ENCODE measurements around the gene CC2D2B. TPM values are rescaled to one million over a fixed set of nuclear protein-coding genes. Genes with fewer than 3 reads are reported as not detected.
A peak's percentile ranks its signal among the peaks of the same experiment; 100 is the strongest.
"Not testable (repeated sequence)": the region's sequence is repeated elsewhere in the genome, so short reads cannot be mapped to it uniquely, and the experiment has no call there.

CC2D2B gene
- total RNA-seq, 1 donor from 2014 or later: 3.9 TPM

GRCh38 chr10:95889830-95890229, 17.9 kb upstream of the CC2D2B start:
- no peak for DNase-seq (ENCODE audit: low spot score in 2 of 2)
- TF ChIP-seq, protein P1, sequence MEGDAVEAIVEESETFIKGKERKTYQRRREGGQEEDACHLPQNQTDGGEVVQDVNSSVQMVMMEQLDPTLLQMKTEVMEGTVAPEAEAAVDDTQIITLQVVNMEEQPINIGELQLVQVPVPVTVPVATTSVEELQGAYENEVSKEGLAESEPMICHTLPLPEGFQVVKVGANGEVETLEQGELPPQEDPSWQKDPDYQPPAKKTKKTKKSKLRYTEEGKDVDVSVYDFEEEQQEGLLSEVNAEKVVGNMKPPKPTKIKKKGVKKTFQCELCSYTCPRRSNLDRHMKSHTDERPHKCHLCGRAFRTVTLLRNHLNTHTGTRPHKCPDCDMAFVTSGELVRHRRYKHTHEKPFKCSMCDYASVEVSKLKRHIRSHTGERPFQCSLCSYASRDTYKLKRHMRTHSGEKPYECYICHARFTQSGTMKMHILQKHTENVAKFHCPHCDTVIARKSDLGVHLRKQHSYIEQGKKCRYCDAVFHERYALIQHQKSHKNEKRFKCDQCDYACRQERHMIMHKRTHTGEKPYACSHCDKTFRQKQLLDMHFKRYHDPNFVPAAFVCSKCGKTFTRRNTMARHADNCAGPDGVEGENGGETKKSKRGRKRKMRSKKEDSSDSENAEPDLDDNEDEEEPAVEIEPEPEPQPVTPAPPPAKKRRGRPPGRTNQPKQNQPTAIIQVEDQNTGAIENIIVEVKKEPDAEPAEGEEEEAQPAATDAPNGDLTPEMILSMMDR (IDR thresholded peaks at IDR 0.05): no peak
- Histone ChIP-seq H3K4me1 (peaks cover 0 to 1% of the 10 kb centered on the region in 2 donors), H3K27ac (no peak overlapping the region), H3K9me3 (no peaks in the 10 kb centered on the region), H3K4me3 (no peak overlapping the region), H3K36me3 (peaks cover 0 to 18% of the 10 kb centered on the region in 2 donors), H3K27me3 (no peaks in the 10 kb centered on the region)
- intact Hi-C loops (cut with DNase I): no loop called here

GRCh38 chr10:95896071-95896850, 11.5 kb upstream of the CC2D2B start:
- H3K36me3 ChIP-seq: peaks cover 22 to 57% of the 10 kb centered on the region in 2 donors
- H3K27me3 ChIP-seq: no peaks in the 10 kb centered on the region
- DNase-seq (ENCODE audit: low spot score in 2 of 2): no peak
- no peak overlapping the region for H3K27ac ChIP-seq
- no peak overlapping the region for H3K4me3 ChIP-seq
- intact Hi-C loops (cut with DNase I): no loop called here
- TF ChIP-seq, protein P1 (IDR thresholded peaks at IDR 0.05): no peak
- H3K9me3 ChIP-seq: no peaks in the 10 kb centered on the region
- peaks cover 0 to 3% of the 10 kb centered on the region in 2 donors for H3K4me1 ChIP-seq

DNA sequence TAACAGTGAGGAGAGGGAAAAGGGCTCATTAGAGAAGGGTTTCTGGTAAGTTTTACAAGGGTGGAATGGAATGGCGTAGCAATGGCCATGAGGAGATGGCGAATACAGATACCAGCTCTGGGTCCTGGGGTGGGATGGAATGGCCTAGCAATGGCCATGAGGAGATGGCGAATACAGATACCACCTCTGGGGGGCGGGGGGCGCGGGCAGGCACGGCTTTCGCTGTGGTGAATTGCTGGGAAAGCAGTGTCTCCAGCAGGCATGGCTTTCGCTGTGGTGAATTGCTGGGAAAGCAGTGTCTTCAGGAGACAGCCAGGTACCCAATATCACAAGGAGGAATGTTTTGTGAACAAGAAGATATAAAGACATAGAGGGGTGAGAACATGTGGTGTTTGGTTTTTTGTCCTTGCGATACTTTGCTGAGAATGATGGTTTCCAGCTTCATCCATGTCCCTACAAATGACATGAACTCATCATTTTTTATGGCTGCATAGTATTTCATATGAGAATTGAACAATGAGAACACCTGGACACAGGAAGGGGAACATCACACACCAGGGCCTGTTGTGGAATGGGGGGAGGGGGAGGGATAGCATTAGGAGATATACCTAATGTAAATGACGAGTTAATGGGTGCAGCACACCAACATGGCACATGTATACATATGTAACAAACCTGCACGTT, 1.7 kb upstream of the CC2D2B start:
- intact Hi-C loops (cut with DNase I): loop anchor here (2.0 to 10.0 kb wide), 4 partner anchors 23 to 379 kb away; partner anchors contain the start of genes CCNJ and TCTN3
- not testable (repeated sequence) for H3K27me3 ChIP-seq; H3K9me3 ChIP-seq; H3K36me3 ChIP-seq; H3K4me3 ChIP-seq; H3K4me1 ChIP-seq; DNase-seq (ENCODE audit: low spot score in 2 of 2); H3K27ac ChIP-seq

DNA sequence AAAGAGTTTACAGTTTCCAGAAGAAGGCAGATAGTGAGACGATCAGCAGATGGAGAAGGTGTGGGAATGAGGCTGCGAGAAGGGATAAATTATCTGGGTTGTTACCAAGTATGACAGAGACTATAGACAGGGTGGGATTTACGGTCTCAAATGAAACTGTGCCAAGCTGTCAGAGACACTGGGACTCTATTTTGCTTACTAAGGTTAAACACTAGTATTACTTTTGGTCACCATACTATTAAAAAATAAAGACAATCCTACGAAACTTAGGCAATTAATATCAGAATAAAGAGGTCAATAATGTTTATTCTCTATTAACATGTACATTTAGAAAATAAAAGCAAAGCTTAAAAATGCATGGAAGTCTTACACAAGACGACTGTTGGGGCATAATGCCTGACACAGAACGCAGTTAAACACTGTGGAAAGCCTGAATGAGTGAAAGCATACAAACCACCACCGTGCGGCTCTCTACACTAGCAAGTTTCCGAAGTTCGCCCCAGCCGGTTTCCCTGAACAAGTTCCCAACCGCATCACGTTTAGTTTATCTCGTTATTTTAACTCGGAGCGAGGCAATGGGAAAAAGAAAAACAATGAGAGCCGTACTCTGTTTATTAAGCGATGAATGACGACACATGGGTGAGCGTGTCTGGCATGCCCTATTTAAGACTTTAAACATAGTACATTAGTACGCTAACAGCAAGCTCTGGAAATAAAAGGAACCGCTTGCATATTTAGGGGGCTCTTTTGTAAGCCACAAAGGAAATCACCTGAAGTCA, 909 bp upstream of the CC2D2B start:
- Histone ChIP-seq H3K9me3 (no peaks in the 10 kb centered on the region), H3K36me3 (peaks cover 0 to 7% of the 10 kb centered on the region in 2 donors), H3K4me3 (peak overlapping the region; percentile 73 to 80), H3K27me3 (no peaks in the 10 kb centered on the region), H3K4me1 (peaks cover 0 to 8% of the 10 kb centered on the region in 2 donors), H3K27ac (peak overlapping the region; percentile 82 to 83)
- intact Hi-C loops (cut with DNase I): loop anchor here (2.0 to 10.0 kb wide), 4 partner anchors 24 to 378 kb away; partner anchors contain the start of genes CCNJ and TCTN3
- peak in 1 of 2 donors; percentile 76 for DNase-seq (ENCODE audit: low spot score in 2 of 2)
- TF ChIP-seq, protein P1 (IDR thresholded peaks at IDR 0.05): peak in 1 of 3 experiments; percentile 15

DNA sequence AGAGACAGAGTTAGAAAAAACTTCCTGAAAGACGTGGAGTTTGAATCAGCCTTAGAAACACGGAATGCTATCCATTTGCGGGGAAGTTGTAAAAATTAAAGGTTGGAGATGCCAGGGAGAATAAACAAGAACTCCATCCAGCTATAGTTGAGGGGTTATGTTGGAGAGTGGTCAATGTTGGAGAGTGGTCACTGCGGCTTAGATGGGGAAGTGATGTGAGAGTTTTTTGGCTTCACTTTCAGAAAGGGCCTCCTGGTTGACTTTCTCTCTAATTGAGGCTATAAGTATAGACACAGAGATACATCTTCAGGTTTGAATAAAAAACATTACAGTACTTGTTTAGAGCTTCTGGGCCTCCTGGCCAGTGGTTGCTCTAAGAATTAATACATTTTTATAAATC, 675 bp downstream of the CC2D2B start:
- no peaks in the 10 kb centered on the region for H3K9me3 ChIP-seq
- DNase-seq (ENCODE audit: low spot score in 2 of 2): no peak
- H3K4me1 ChIP-seq: no peaks in the 10 kb centered on the region
- H3K4me3 ChIP-seq: peak overlapping the region in 1 of 2 donors; percentile 73
- H3K27me3 ChIP-seq: no peaks in the 10 kb centered on the region
- H3K36me3 ChIP-seq: peaks cover 0 to under 1% of the 10 kb centered on the region in 2 donors
- peak overlapping the region; percentile 82 to 83 for H3K27ac ChIP-seq
- intact Hi-C loops (cut with DNase I): loop anchor here (5.0 to 10.0 kb wide), 2 partner anchors 134 to 376 kb away; partner anchors contain the start of gene CCNJ
- TF ChIP-seq, protein P1 (IDR thresholded peaks at IDR 0.05): no peak

Measured in ascending aorta (tissue), 2 donors.